LNCaP clone FGC (cell line): ENCODE measurements around the gene EWSR1.

Source experiments
- DNase-seq: peaks from one replicate; pipeline ENCODE4 v3.0.0-alpha.2; 2011; ENCODE audit warnings: low read depth
- H3K4me3 ChIP-seq: 2 replicates; pipeline ENCODE4 v1.5.1; 2011; ENCODE audit warnings: mild to moderate bottlenecking, low read depth, low read length, control low read depth
- TF ChIP-seq, protein P1 (sequence below): IDR thresholded peaks from 2 replicates; pipeline ENCODE4 v1.5.1; 2012; ENCODE audit warnings: mild to moderate bottlenecking; ENCODE audit not compliant: control insufficient read depth, insufficient read depth; ENCODE audit errors: extremely low read depth

EWSR1 gene

DNA sequence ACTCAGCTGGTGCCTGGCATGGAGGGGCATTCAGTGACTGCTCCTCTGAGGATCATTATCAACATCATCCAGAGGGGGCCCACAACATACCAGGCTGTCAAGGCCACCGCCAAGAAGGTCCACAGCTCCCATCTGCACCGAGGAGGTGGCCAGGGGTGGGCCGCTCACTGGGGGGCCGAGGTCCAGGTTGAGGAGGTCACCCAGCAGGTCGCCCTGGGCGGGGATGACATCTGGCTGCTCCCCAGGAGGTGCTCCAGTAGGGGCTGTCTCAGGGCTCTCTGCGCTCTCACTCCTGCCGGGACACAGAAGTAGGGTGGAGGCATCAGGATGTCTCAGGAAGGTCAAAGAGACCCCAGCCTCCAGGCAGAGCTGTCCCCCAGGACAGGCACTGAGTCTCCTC is 72.5 kb downstream of the EWSR1 start:
- H3K4me3 ChIP-seq: no peak overlapping the region
- TF ChIP-seq, protein P1, sequence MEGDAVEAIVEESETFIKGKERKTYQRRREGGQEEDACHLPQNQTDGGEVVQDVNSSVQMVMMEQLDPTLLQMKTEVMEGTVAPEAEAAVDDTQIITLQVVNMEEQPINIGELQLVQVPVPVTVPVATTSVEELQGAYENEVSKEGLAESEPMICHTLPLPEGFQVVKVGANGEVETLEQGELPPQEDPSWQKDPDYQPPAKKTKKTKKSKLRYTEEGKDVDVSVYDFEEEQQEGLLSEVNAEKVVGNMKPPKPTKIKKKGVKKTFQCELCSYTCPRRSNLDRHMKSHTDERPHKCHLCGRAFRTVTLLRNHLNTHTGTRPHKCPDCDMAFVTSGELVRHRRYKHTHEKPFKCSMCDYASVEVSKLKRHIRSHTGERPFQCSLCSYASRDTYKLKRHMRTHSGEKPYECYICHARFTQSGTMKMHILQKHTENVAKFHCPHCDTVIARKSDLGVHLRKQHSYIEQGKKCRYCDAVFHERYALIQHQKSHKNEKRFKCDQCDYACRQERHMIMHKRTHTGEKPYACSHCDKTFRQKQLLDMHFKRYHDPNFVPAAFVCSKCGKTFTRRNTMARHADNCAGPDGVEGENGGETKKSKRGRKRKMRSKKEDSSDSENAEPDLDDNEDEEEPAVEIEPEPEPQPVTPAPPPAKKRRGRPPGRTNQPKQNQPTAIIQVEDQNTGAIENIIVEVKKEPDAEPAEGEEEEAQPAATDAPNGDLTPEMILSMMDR: no peak
- DNase-seq: no peak

DNA sequence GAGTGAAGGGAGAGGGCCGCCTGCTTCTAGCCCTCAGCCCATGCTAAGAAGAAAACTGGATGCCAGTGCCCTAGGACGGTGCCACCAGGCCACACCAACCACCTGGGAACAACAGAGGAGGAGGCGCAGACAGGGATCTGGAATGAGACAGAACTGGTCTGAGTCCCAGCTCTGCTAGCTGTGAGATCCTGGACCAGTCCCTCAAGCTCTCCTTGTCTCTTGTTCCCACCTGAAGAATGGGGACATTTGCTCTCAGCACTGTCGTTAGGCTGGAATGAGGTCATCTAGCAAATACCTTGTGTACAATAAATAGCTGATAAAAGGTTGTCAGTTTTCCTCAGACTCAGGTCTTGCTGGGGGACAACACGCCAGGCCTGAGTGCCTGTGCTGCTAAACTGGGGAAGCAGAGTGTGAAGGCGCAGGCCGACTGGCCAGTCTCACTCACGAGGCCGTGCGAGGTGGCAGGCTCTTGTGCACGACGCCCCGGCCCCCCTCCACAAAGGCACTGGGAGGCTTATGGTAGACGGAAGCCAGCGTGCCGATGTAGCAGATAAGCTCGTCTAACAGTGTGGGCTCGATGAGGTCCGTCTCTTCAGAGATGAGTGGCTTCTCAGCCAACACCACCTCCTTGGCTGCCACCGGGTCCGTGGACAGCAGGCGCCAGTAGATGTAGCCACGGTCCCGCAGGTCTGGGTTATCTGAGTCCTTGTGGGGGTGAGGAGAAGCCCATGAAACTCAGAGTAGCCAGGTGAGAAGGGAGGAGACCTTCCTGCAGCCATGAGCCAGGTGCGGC is 73.2 kb downstream of the EWSR1 start:
- H3K4me3 ChIP-seq: no peak overlapping the region
- no peak for DNase-seq
- TF ChIP-seq, protein P1: no peak

DNA sequence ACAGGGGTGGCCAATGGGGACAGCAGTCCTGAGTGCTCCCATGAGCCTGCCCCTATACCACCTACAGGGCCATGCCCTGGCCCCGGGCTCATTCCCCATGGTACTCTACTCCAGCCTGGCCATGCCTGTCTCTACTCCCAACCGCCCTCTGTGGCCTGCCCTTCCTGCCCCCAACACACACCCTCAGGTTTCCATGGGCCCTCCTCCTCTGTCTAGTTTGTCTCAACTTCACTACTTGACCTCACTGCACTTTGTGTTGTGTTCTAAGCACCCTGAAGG is 73.7 kb downstream of the EWSR1 start:
- TF ChIP-seq, protein P1: no peak
- no peak for DNase-seq
- H3K4me3 ChIP-seq: no peak overlapping the region

DNA sequence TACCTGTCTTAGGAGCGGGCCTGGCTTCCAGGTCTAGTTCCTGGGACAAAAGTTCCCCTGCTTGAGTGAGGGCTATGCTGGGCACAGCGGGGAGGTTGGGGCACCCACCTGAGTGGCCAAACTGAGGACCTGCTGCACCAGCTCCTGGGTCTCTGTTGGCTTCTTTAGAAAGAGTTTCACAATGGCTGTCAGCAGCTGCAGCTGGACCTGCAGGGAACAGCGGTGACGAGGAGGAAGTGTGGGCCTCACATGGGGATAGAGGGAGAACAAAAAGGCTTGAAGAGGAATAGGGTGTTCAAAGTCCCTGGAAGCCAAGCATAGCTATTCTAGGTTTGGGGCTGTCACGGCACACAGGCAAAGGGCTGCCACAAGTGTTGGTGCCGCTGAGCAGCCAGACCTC is 74.1 kb downstream of the EWSR1 start:
- H3K4me3 ChIP-seq: no peak overlapping the region
- TF ChIP-seq, protein P1: no peak
- DNase-seq: no peak

GRCh38 chr22:29342577-29343312 is 74.7 kb downstream of the EWSR1 start:
- H3K4me3 ChIP-seq: no peak overlapping the region
- DNase-seq: peak; percentile 72

DNA sequence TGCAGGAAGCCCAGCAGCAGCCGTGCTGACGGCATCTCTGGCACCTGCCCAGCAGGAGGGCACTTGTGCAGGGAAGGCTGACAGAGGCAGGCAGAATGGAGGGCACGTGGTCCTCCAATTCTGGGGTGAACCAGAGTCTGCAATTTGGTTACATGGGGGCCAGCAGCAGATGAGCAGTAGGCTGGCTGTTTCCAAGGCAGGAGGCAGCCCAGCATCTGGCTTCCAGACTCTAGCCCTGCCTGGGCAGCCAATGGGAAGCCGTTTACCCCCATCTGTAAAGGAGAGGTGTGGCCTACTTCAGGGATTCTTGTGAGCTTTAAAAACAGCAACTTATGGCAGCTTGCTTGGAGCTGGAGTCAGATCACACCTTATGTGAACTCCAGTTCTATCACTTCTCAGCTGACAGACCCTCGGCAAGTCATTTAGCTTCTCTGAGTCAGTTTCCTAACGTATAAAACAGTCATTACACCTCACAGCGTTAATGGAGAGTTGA is 75.3 kb downstream of the EWSR1 start:
- H3K4me3 ChIP-seq: no peak overlapping the region
- no peak for DNase-seq
- TF ChIP-seq, protein P1: no peak

More at GRCh38 chr22:29342577-29343312, 74.7 kb downstream of the EWSR1 start:
- TF ChIP-seq, protein P1: no peak
